HG02623 (cell line): ENCODE data around the gene CLBA1.
"Not testable (repeated sequence)": the region's sequence is repeated elsewhere in the genome, so short reads cannot be mapped to it uniquely, and the experiment has no call there.

Source experiments
- ATAC-seq: cut with Tn5 transposase; IDR thresholded peaks from one replicate; pipeline ENCODE4 v1.9.1; 2021; ENCODE audit warnings: moderate library complexity; ENCODE audit not compliant: unreplicated experiment

The CLBA1 gene

GRCh38 chr14:104985675-104986486, at the start of gene CLBA1:
CLBA1 (plus strand) TSS chr14:104985788; CDS start chr14:104986432, 644 bp downstream.
- ATAC-seq = peak; percentile 87

- no peak for ATAC-seq
These were observed 49.6 kb upstream of the CLBA1 start for GRCh38 chr14:104935955-104936354.

DNA sequence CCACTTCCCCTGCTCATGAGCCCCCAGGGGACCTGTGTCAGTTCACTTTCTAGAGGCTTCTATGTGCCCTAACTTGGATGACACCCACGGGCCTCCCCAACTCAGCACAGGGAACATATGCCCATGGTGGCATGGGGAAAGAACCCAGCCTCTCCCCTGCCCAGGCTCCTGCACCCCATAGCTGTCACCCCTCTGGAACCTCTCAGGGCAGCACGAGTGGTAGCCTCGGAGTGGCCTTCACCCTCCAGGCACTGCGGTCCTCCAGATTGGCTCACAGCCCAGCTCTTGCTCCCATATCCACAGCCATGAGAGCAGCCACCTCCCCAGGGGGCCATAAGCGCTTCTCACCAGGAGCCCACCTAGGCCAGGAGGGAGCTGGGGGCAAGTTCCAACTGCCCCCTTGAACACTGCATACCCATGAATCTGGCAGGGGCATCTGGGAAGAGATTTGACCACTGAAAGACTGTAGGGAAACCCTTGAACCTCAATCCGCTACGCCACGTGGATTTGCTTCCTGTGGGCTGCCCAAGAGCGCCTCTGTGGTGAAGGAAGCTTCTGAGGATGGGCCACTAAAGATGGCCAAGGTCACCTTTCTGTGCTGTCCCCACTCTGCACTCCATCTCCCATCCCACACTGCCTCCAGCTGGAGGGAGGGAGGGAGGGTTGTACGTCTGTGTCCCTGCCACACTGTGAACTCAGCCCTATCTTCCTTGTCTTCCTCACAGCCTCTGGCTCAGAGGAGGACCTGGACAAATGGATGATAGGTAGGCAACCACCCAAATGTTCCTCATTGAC, 49.0 kb upstream of the CLBA1 start:
- ATAC-seq = no peak

DNA sequence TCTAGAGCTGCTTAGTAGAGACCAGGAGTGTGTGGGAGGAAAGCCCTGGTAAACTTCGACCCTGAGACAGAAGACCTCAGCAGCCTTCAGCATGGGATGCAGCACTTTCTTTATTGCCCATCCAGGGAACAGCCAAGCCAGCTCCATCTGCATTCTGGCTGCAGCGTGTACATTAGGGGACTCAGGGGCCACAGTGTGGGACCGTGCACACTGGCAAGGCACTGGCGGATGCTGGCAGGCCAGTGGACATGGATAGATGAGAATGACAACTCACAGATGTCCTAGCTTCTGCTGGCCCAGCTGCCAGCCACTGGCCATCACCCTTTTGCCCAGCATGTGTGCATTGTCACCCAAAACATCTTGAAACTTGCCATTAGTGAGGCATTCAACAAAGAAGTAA, 48.4 kb upstream of the CLBA1 start:
- ATAC-seq = no peak

DNA sequence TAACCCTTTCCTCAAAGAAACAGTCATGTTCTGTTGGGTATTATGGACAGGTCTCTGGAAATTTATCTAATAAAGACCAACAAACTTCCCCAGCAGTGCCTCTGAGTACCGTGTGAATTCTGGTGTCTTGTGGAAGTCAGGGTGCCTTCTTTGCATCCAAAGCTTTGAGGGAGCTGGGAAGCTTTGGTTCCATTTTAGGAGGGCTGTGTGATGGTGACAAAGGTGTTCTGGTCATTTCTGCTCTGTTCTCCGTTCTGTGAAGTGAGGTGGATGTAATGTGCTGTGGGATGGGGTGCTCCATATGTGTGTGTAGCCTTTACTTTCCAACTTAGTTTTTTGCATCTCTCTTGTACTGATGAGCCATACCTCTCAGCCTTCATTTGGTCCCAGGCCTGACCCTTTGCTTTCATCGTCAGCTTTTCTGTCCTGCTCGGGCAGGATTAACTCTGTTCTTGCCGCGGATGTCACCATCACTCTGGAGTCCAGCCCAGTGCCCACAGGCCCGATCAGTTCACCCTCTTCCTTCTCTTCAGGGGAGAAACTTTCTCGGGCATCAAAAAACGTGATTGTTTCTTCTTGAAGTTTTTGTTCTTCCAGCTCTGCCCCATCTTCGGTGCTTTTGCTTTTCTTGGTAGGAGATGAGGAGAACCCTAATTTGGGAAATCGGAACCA, 47.8 kb upstream of the CLBA1 start:
- ATAC-seq = no peak

DNA sequence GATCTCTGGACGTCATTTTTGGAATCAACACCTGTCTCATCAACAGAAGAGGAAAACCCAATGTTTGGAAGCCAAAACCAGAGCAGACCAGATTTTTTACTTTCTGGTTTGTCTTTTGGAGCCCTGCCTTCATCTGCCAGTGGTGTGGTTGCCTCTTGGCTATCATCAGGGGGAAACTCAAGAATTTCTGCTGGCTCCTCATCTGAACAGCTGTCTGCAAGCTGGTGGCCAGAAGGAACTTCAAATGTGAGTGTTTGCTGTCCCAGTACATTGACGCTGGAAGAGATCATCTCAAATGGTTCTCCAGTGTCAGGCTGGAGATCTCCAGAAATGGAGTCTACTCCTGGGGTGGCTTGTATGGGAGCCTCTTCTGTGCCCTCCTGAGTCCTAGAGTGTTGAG, 47.2 kb upstream of the CLBA1 start:
- no peak for ATAC-seq

GRCh38 chr14:104938960-104939359, 46.6 kb upstream of the CLBA1 start:
- no peak for ATAC-seq

GRCh38 chr14:104939666-104940410, 45.8 kb upstream of the CLBA1 start:
- ATAC-seq = no peak

- ATAC-seq = no peak
These were observed 45.0 kb upstream of the CLBA1 start for GRCh38 chr14:104940526-104941150.

DNA sequence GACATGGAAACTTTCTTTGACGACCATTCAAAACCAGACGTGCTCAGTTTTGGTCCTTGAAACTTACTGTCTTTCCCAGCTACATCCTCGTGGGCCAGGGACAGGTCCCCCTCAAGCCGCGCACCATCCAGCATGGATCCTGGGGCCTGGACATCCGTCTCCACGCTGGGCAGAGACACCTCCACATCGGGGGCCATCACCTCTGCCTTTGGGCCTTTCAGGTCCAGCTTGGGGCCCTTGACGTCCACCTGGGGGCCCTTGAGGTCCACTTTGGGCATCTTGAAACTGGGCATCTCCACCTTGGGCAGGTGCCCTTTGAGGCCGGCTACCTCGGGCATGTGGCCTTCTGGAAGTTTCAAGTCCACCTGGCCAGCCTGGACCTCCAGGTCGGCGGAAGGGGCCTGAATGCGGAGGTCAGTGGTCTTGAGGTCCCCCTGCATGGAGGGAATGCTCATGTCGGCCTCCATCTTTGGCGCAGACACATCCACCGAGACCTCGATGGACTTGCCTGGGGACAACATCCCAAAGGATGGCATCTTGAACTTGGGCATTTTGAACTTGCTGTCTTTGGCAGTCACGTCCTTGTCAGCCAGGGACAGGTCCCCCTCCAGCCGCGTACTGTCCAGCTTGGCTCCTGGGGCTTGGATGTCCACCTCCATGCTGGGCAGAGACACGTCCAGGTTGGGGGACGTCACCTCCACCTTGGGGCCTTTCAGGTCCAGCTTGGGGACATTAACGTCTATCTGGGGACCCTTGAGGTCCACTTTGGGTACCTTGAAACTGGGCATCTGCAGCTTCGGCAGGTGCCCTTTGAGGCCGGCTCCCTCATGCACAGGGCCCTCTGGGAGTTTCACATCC, 43.9 kb upstream of the CLBA1 start:
- ATAC-seq = no peak

GRCh38 chr14:104942586-104942985, 43.0 kb upstream of the CLBA1 start:
- no peak for ATAC-seq

GRCh38 chr14:104943216-104944015, 42.2 kb upstream of the CLBA1 start:
- ATAC-seq = not testable (repeated sequence)

DNA sequence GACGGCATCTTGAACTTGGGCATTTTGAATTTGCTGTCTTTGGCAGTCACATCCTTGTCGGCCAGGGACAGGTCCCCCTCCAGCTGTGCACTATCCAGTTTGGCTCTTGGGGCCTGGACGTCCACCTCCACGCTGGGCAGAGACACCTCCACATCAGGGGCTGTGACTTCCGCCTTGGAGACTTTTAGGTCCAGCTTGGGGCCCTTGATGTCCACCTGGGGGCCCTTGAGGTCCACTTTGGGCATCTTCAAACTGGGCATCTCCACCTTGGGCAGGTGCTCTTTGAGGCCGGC, 41.6 kb upstream of the CLBA1 start:
- not testable (repeated sequence) for ATAC-seq

DNA sequence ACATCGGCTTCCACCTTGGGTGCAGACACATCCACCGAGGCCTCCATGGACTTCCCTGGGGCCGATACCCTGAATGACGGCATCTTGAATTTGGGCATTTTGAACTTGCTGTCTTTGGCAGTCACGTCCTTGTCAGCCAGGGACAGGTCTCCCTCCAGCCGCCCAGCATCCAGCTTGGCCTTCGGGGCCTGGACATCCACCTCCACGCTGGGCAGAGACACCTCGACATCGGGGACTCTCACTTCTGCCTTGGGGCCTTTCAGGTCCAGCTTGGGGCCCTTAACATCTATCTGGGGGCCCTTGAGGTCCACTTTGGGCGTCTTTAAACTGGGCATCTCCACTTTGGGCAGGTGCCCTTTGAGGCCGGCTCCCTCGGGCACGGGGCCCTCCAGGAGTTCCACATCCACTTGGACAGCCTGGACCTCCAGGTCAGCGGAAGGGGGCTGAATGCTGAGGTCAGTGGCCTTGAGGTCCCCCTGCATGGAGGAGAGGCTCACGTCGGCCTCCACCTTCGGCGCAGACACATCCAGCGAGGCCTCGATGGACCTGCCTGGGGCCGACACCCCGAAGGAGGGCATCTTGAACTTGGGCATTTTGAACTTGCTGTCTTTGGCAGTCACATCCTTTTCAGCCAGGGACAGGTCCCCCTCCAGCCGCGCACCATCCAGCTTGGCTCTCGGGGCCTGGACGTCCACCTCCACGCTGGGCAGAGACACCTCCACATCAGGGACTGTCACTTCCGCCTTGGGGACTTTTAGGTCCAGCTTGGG, 41.0 kb upstream of the CLBA1 start:
- ATAC-seq = not testable (repeated sequence)

DNA sequence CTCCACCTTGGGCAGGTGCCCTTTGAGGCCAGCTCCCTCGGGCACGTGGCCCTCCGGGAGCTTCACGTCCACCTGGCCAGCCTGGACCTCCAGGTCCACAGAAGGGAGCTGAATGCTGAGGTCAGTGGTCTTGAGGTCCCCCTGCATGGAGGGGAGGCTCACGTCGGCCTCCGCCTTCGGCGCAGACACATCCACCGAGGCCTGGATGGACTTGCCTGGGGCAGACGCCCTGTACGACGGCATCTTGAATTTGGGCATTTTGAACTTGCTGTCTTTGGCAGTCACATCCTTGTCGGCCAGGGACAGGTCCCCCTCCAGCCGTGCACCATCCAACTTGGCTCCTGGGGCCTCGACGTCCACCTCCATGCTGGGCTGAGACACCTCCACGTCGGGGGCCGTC, 40.3 kb upstream of the CLBA1 start:
- ATAC-seq = not testable (repeated sequence)

- ATAC-seq = not testable (repeated sequence)
These were observed 39.3 kb upstream of the CLBA1 start for GRCh38 chr14:104945986-104946965.

GRCh38 chr14:104947201-104947600, 38.4 kb upstream of the CLBA1 start:
- not testable (repeated sequence) for ATAC-seq
